Subcutaneous adipose tissue (tissue), 4 donors: ENCODE measurements around the gene HADHB. TPM values are rescaled to one million over a fixed set of nuclear protein-coding genes. Genes with fewer than 3 reads are reported as not detected.

ENCODE experiments used
- CTCF ChIP-seq: fragments of 450-650 bp; IDR thresholded peaks from one replicate; pipeline ENCODE4 v1.5.1; 2016; ENCODE audit warnings: low read depth, mild to moderate bottlenecking, control low read depth, antibody characterized with exemption, moderate library complexity
- total RNA-seq, 4 donors: library from RNA; depleted of rRNA; stranded (reverse); fragments of >200 nt; gene quantifications; one replicate each; pipeline ENCODE4 v1.1.0, GENCODE V29; 2016

The HADHB gene
- total RNA-seq, 4 donors from 2014 or later, result 125 to 226 (median 172) TPM

- no peak for TF ChIP-seq CTCF
Measured at GRCh38 chr2:26269571-26270158, 24.9 kb downstream of the HADHB start.

- TF ChIP-seq CTCF, result no peak
Measured at GRCh38 chr2:26270373-26270772, 25.6 kb downstream of the HADHB start.

GRCh38 chr2:26273501-26273900 lies 28.8 kb downstream of the HADHB start:
- no peak for TF ChIP-seq CTCF

GRCh38 chr2:26274058-26274613 lies 29.4 kb downstream of the HADHB start:
- TF ChIP-seq CTCF, result no peak

GRCh38 chr2:26276484-26277227 lies 31.9 kb downstream of the HADHB start:
- no peak for TF ChIP-seq CTCF

- no peak for TF ChIP-seq CTCF
Measured at GRCh38 chr2:26279886-26280285, 35.1 kb downstream of the HADHB start.

GRCh38 chr2:26281226-26281625 lies 36.5 kb downstream of the HADHB start:
- no peak for TF ChIP-seq CTCF
